MM.1S (cell line): Measurements from ENCODE around the gene C1QL2.

Experiments used
- DNase-seq: peaks from one replicate; pipeline ENCODE4 v3.0.0-alpha.2; 2015
- H2AFZ ChIP-seq: fragments of 300-600 bp; sonication (generic); 2 replicates; pipeline ENCODE4 v1.6.0; 2016; ENCODE audit warnings: antibody characterized with exemption, low read length
- H3F3A ChIP-seq: fragments of 300-600 bp; sonication (generic); 2 replicates; pipeline ENCODE4 v1.6.1; 2016; ENCODE audit warnings: mild to moderate bottlenecking, antibody characterized with exemption, low read length, moderate library complexity, mixed read lengths; ENCODE audit not compliant: insufficient read depth
- H3K27ac ChIP-seq: fragments of 300-600 bp; sonication (generic); 2 replicates; pipeline ENCODE4 v1.5.1; 2016; ENCODE audit warnings: mild to moderate bottlenecking, low read length
- H3K27me3 ChIP-seq: fragments of 300-600 bp; sonication (generic); replicated peaks from 2 replicates; pipeline ENCODE4 v1.6.0; 2016; ENCODE audit warnings: low read length; ENCODE audit not compliant: insufficient read depth
- H3K36me3 ChIP-seq: fragments of 300-600 bp; sonication (generic); replicated peaks from 2 replicates; pipeline ENCODE4 v1.6.1; 2016; ENCODE audit warnings: mild to moderate bottlenecking, low read length, mixed read lengths; ENCODE audit not compliant: insufficient read depth
- H3K4me1 ChIP-seq: fragments of 300-600 bp; sonication (generic); 2 replicates; pipeline ENCODE4 v1.6.1; 2016; ENCODE audit warnings: low read length, mixed read lengths
- H3K4me2 ChIP-seq: fragments of 300-600 bp; sonication (generic); 2 replicates; pipeline ENCODE4 v1.6.0; 2016; ENCODE audit warnings: low read depth, low read length
- H3K4me3 ChIP-seq: fragments of 300-600 bp; sonication (generic); 2 replicates; pipeline ENCODE4 v1.5.1; 2016; ENCODE audit warnings: low read length, mixed read lengths
- H3K79me2 ChIP-seq: fragments of 300-600 bp; sonication (generic); 2 replicates; pipeline ENCODE4 v1.6.1; 2016; ENCODE audit warnings: mixed run types, low read length, mixed read lengths
- H3K9ac ChIP-seq: fragments of 300-600 bp; sonication (generic); 2 replicates; pipeline ENCODE4 v1.6.1; 2016; ENCODE audit warnings: low read length, mixed read lengths
- H3K9me2 ChIP-seq: fragments of 300-600 bp; sonication (generic); replicated peaks from 2 replicates; pipeline ENCODE4 v1.6.1; 2016; ENCODE audit warnings: mild to moderate bottlenecking, low read length, mixed read lengths; ENCODE audit not compliant: insufficient read depth
- H3K9me3 ChIP-seq: fragments of 300-600 bp; sonication (generic); replicated peaks from 2 replicates; pipeline ENCODE4 v1.6.1; 2016; ENCODE audit warnings: mild to moderate bottlenecking, low read length, mixed read lengths; ENCODE audit not compliant: insufficient read depth
- H4K20me1 ChIP-seq: fragments of 300-600 bp; sonication (generic); 2 replicates; pipeline ENCODE4 v1.6.1; 2016; ENCODE audit warnings: mild to moderate bottlenecking, low read length, moderate library complexity, mixed read lengths; ENCODE audit not compliant: insufficient read depth
- CTCF ChIP-seq: fragments of 300-600 bp; sonication (generic); IDR thresholded peaks from 2 replicates; pipeline ENCODE4 v1.5.1; 2016; ENCODE audit warnings: antibody characterized with exemption, low read length, mixed read lengths
- EZH2 ChIP-seq: fragments of 300-600 bp; sonication (generic); optimal IDR thresholded peaks from 2 replicates; pipeline ENCODE3; 2017; ENCODE audit warnings: low read depth, mild to moderate bottlenecking, antibody characterized with exemption, low read length, mixed read lengths
- EZH2phosphoT487 ChIP-seq: fragments of 300-600 bp; sonication (generic); IDR thresholded peaks from 2 replicates; pipeline ENCODE4 v1.6.1; 2018; ENCODE audit warnings: antibody characterized with exemption, low read length

Gene C1QL2

GRCh38 chr2:119174216-119174992 is 15.9 kb upstream of the C1QL2 start:
- no peak overlapping the region for H3K4me3 ChIP-seq
- H3K9ac ChIP-seq, result no peak overlapping the region
- no peaks in the 10 kb centered on the region for H3K9me3 ChIP-seq
- DNase-seq, result peak; percentile 51
- H3K36me3 ChIP-seq, result no peaks in the 10 kb centered on the region
- no peaks in the 10 kb centered on the region for H3F3A ChIP-seq
- H3K27ac ChIP-seq, result no peak overlapping the region
- TF ChIP-seq EZH2 (no peak), EZH2phosphoT487 (no peak), CTCF (peak; percentile 88)
- peaks cover 4% of the 10 kb centered on the region; the same call in 1 of the 2 replicates for H3K27me3 ChIP-seq
- no peaks in the 10 kb centered on the region for H3K4me1 ChIP-seq
- H3K79me2 ChIP-seq, result no peaks in the 10 kb centered on the region
- H2AFZ ChIP-seq, result peak overlapping the region; percentile 31; the same call in 1 of the 2 replicates
- no peak overlapping the region for H3K4me2 ChIP-seq
- no peaks in the 10 kb centered on the region for H3K9me2 ChIP-seq
- no peaks in the 10 kb centered on the region for H4K20me1 ChIP-seq

- no peak for DNase-seq
- H3K36me3 ChIP-seq, result no peaks in the 10 kb centered on the region
- H2AFZ ChIP-seq, result no peak overlapping the region
Observed at GRCh38 chr2:119173556-119174060, 15.1 kb upstream of the C1QL2 start.

GRCh38 chr2:119170504-119170903 is 12.0 kb upstream of the C1QL2 start:
- H3K4me3 ChIP-seq, result no peak overlapping the region

More at GRCh38 chr2:119173556-119174060, 15.1 kb upstream of the C1QL2 start:
- H3K27ac ChIP-seq, result no peak overlapping the region
- H3K4me2 ChIP-seq, result no peak overlapping the region
- no peak for TF ChIP-seq EZH2
- TF ChIP-seq EZH2phosphoT487, result no peak
- TF ChIP-seq CTCF, result no peak
- H3K79me2 ChIP-seq, result no peaks in the 10 kb centered on the region
- H3K9ac ChIP-seq, result no peak overlapping the region
- no peaks in the 10 kb centered on the region for H3K4me1 ChIP-seq
- H3K27me3 ChIP-seq, result peaks cover 8% of the 10 kb centered on the region
- H3K9me2 ChIP-seq, result no peaks in the 10 kb centered on the region
- H3K9me3 ChIP-seq, result no peaks in the 10 kb centered on the region
- no peaks in the 10 kb centered on the region for H4K20me1 ChIP-seq
- H3F3A ChIP-seq, result no peaks in the 10 kb centered on the region
- no peak overlapping the region for H3K4me3 ChIP-seq

More at GRCh38 chr2:119170504-119170903, 12.0 kb upstream of the C1QL2 start:
- Histone ChIP-seq H3K4me1 (no peaks in the 10 kb centered on the region), H3F3A (no peaks in the 10 kb centered on the region), H3K27ac (no peak overlapping the region), H3K9me3 (no peaks in the 10 kb centered on the region), H4K20me1 (no peaks in the 10 kb centered on the region), H3K79me2 (no peaks in the 10 kb centered on the region), H3K9ac (no peak overlapping the region), H3K9me2 (no peaks in the 10 kb centered on the region), H3K4me2 (no peak overlapping the region), H3K36me3 (no peaks in the 10 kb centered on the region), H2AFZ (no peak overlapping the region), H3K27me3 (peaks cover 8% of the 10 kb centered on the region)
- no peak for TF ChIP-seq CTCF
- no peak for TF ChIP-seq EZH2phosphoT487
- no peak for TF ChIP-seq EZH2
- DNase-seq, result no peak
